VCaP (cell line): ENCODE results near the gene STXBP2.
"Not testable (repeated sequence)": the region's sequence is repeated elsewhere in the genome, so short reads cannot be mapped to it uniquely, and the experiment has no call there.

Source experiments
- H3K27ac ChIP-seq: fragments of 450-650 bp; 2 replicates; pipeline ENCODE4 v1.5.1; 2017
- CTCF ChIP-seq: fragments of 450-650 bp; conservative IDR thresholded peaks from 2 replicates; pipeline ENCODE4 v1.5.1; 2017; ENCODE audit warnings: mild to moderate bottlenecking, moderate library complexity

The STXBP2 gene

GRCh38 chr19:7639863-7640348 lies 3.0 kb downstream of the STXBP2 start:
- TF ChIP-seq CTCF = no peak
- no peak overlapping the region for H3K27ac ChIP-seq

- no peak for TF ChIP-seq CTCF
- H3K27ac ChIP-seq = no peak overlapping the region
Measured at GRCh38 chr19:7640803-7641202, 3.9 kb downstream of the STXBP2 start.

GRCh38 chr19:7641290-7642276 lies 4.7 kb downstream of the STXBP2 start:
- no peak overlapping the region for H3K27ac ChIP-seq
- no peak for TF ChIP-seq CTCF

GRCh38 chr19:7642295-7643030 lies 5.6 kb downstream of the STXBP2 start:
- no peak overlapping the region for H3K27ac ChIP-seq
- no peak for TF ChIP-seq CTCF

GRCh38 chr19:7643031-7643415 lies 6.1 kb downstream of the STXBP2 start:
- TF ChIP-seq CTCF = no peak
- H3K27ac ChIP-seq = no peak overlapping the region

- not testable (repeated sequence) for H3K27ac ChIP-seq
Measured at GRCh38 chr19:7643629-7644549, 7.0 kb downstream of the STXBP2 start.

- H3K27ac ChIP-seq = no peak overlapping the region
- TF ChIP-seq CTCF = no peak
Measured at GRCh38 chr19:7644550-7644877, 7.6 kb downstream of the STXBP2 start.
